Neural cell (in vitro differentiated cells): ENCODE results near the gene MS4A15. TPM values are rescaled to one million over a fixed set of nuclear protein-coding genes. Genes with fewer than 3 reads are reported as not detected.

Experiments
- H2AFZ ChIP-seq: fragments of 200-600, 300-800 bp; sonication (generic), shearing (Covaris generic); 2 replicates; pipeline ENCODE4 v1.6.0; 2014; ENCODE audit warnings: low read depth, mild to moderate bottlenecking, antibody characterized with exemption, low read length, moderate library complexity
- H3F3A ChIP-seq: fragments of 200-600 bp; shearing (Covaris generic); 2 replicates; pipeline ENCODE4 v1.6.1; 2016; ENCODE audit warnings: mild to moderate bottlenecking, moderate library complexity, mixed read lengths, antibody characterized with exemption, low read length; ENCODE audit not compliant: insufficient read depth, poor library complexity, severe bottlenecking
- H3K27ac ChIP-seq: fragments of 200-600, 300-800 bp; sonication (generic), shearing (Covaris generic); 2 replicates; pipeline ENCODE4 v1.5.1; 2014; ENCODE audit warnings: mild to moderate bottlenecking, low read length, moderate library complexity
- H3K27me3 ChIP-seq: fragments of 300-800, 200-600 bp; sonication (generic), shearing (Covaris generic); 2 replicates; pipeline ENCODE4 v1.6.0; 2014; ENCODE audit warnings: mild to moderate bottlenecking, low read depth, low read length, moderate library complexity; ENCODE audit not compliant: insufficient read depth
- H3K36me3 ChIP-seq: fragments of 300-800, 200-600 bp; sonication (generic), shearing (Covaris generic); 2 replicates; pipeline ENCODE4 v1.5.1; 2014; ENCODE audit warnings: mild to moderate bottlenecking, antibody characterized with exemption, low read length, moderate library complexity; ENCODE audit not compliant: insufficient read depth
- H3K4me2 ChIP-seq: fragments of 300-800, 200-600 bp; sonication (generic), shearing (Covaris generic); 2 replicates; pipeline ENCODE4 v1.6.0; 2014; ENCODE audit warnings: mild to moderate bottlenecking, low read length
- H3K4me3 ChIP-seq: fragments of 300-800, 200-600 bp; sonication (generic), shearing (Covaris generic); 2 replicates; pipeline ENCODE4 v1.5.1; 2014; ENCODE audit warnings: mild to moderate bottlenecking, low read length, moderate library complexity
- H3K79me2 ChIP-seq: fragments of 200-600 bp; shearing (Covaris generic); replicated peaks from 2 replicates; pipeline ENCODE4 v1.6.0; 2014; ENCODE audit warnings: mild to moderate bottlenecking, low read length, moderate library complexity; ENCODE audit not compliant: insufficient read depth
- H3K9ac ChIP-seq: fragments of 300-800, 200-600 bp; sonication (generic), shearing (Covaris generic); 2 replicates; pipeline ENCODE4 v1.6.1; 2016; ENCODE audit warnings: mild to moderate bottlenecking, low read length, mixed read lengths
- H3K9me2 ChIP-seq: fragments of 200-600 bp; shearing (Covaris generic); 2 replicates; pipeline ENCODE4 v1.6.1; 2016; ENCODE audit warnings: mild to moderate bottlenecking, low read length, mixed read lengths; ENCODE audit not compliant: insufficient read depth
- H3K9me3 ChIP-seq: fragments of 200-600, 300-800 bp; sonication (generic), shearing (Covaris generic); 2 replicates; pipeline ENCODE4 v1.6.1; 2016; ENCODE audit warnings: mild to moderate bottlenecking, mixed run types, low read length, moderate library complexity, mixed read lengths
- H4K20me1 ChIP-seq: fragments of 200-600 bp; shearing (Covaris generic); 2 replicates; pipeline ENCODE4 v1.6.1; 2016; ENCODE audit warnings: mild to moderate bottlenecking, mixed run types; ENCODE audit not compliant: insufficient read depth
- CTCF ChIP-seq: fragments of 450-650 bp; IDR thresholded peaks from 2 replicates; pipeline ENCODE4 v1.5.1; 2014; ENCODE audit warnings: antibody characterized with exemption, mild to moderate bottlenecking, moderate library complexity; ENCODE audit not compliant: poor library complexity, severe bottlenecking
- EP300 ChIP-seq: fragments of 450-650 bp; conservative IDR thresholded peaks from 2 replicates; pipeline ENCODE4 v1.6.1; 2014; ENCODE audit warnings: antibody characterized with exemption, mild to moderate bottlenecking, moderate library complexity; ENCODE audit not compliant: poor library complexity, severe bottlenecking
- EZH2 ChIP-seq: fragments of 200-600, 300-800 bp; shearing (Covaris generic), sonication (generic); IDR thresholded peaks from 2 replicates; pipeline ENCODE4 v1.6.1; 2014; ENCODE audit warnings: antibody characterized with exemption, low read length, borderline replicate concordance, mild to moderate bottlenecking; ENCODE audit not compliant: insufficient read depth, poor library complexity, severe bottlenecking
- MXI1 ChIP-seq: fragments of 450-650 bp; conservative IDR thresholded peaks from 2 replicates; pipeline ENCODE4 v1.6.1; 2014; ENCODE audit warnings: antibody characterized with exemption, mild to moderate bottlenecking; ENCODE audit not compliant: poor library complexity, severe bottlenecking
- POLR2AphosphoS5 ChIP-seq: IDR thresholded peaks from 2 replicates; pipeline ENCODE4 v1.6.1; 2012
- RAD21 ChIP-seq: fragments of 450-650 bp; conservative IDR thresholded peaks from 2 replicates; pipeline ENCODE4 v1.6.1; 2014; ENCODE audit warnings: antibody characterized with exemption, mild to moderate bottlenecking, moderate library complexity
- SMC3 ChIP-seq: fragments of 450-650 bp; conservative IDR thresholded peaks from 2 replicates; pipeline ENCODE4 v1.6.1; 2014; ENCODE audit warnings: antibody characterized with exemption, mild to moderate bottlenecking, moderate library complexity; ENCODE audit not compliant: poor library complexity
- TAF1 ChIP-seq: IDR thresholded peaks from 2 replicates; pipeline ENCODE4 v1.6.1; 2012; ENCODE audit warnings: low read depth
- polyA plus RNA-seq: library from polyadenylated mRNA; depleted of rRNA; stranded (reverse); fragments of >200 nt; gene quantifications from 2 replicates; pipeline ENCODE4 v1.2.3, GENCODE V29; 2014
- TF ChIP-seq, protein P1 (sequence below): IDR thresholded peaks from 2 replicates; pipeline ENCODE4 v1.6.1; 2012; ENCODE audit warnings: borderline replicate concordance

MS4A15 gene
- polyA plus RNA-seq, 1 donor from 2014 or later, result not detected

GRCh38 chr11:60741421-60741820 is 15.2 kb upstream of the MS4A15 start:
- H3K4me2 ChIP-seq, result no peak overlapping the region
- no peak overlapping the region for H3K9ac ChIP-seq
- H3K36me3 ChIP-seq, result no peaks in the 10 kb centered on the region
- TF ChIP-seq MXI1 (no peak), EP300 (no peak), POLR2AphosphoS5 (no peak), TAF1 (no peak), EZH2 (no peak), SMC3 (no peak), RAD21 (no peak), CTCF (no peak)
- TF ChIP-seq, protein P1, sequence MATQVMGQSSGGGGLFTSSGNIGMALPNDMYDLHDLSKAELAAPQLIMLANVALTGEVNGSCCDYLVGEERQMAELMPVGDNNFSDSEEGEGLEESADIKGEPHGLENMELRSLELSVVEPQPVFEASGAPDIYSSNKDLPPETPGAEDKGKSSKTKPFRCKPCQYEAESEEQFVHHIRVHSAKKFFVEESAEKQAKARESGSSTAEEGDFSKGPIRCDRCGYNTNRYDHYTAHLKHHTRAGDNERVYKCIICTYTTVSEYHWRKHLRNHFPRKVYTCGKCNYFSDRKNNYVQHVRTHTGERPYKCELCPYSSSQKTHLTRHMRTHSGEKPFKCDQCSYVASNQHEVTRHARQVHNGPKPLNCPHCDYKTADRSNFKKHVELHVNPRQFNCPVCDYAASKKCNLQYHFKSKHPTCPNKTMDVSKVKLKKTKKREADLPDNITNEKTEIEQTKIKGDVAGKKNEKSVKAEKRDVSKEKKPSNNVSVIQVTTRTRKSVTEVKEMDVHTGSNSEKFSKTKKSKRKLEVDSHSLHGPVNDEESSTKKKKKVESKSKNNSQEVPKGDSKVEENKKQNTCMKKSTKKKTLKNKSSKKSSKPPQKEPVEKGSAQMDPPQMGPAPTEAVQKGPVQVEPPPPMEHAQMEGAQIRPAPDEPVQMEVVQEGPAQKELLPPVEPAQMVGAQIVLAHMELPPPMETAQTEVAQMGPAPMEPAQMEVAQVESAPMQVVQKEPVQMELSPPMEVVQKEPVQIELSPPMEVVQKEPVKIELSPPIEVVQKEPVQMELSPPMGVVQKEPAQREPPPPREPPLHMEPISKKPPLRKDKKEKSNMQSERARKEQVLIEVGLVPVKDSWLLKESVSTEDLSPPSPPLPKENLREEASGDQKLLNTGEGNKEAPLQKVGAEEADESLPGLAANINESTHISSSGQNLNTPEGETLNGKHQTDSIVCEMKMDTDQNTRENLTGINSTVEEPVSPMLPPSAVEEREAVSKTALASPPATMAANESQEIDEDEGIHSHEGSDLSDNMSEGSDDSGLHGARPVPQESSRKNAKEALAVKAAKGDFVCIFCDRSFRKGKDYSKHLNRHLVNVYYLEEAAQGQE, result no peak
- H2AFZ ChIP-seq, result no peak overlapping the region
- H3K4me3 ChIP-seq, result no peak overlapping the region
- no peaks in the 10 kb centered on the region for H3K9me2 ChIP-seq
- no peaks in the 10 kb centered on the region for H4K20me1 ChIP-seq
- H3K27me3 ChIP-seq, result no peaks in the 10 kb centered on the region
- H3K79me2 ChIP-seq, result no peaks in the 10 kb centered on the region
- H3K27ac ChIP-seq, result no peak overlapping the region
- no peaks in the 10 kb centered on the region for H3F3A ChIP-seq
- no peaks in the 10 kb centered on the region for H3K9me3 ChIP-seq

DNA sequence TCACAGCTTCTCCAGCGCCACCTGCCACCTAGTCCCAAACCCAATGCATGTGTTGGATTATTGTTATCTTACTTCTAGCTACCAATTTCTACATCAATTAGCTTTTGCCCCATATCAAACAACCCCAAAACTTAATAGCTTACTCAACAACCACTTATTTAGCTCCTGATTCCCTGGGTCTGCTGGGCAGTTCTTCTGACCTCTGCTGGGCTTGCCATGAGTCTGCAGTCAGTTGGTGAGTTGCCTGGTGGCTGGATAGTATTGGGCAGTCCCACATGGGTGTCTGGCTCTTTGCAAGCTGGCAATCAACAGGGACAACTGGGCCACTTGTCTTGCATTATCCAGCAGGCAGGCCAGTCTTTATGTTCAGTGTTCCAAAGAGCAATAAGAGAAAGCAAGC is 13.6 kb upstream of the MS4A15 start:
- Histone ChIP-seq H4K20me1 (no peaks in the 10 kb centered on the region), H3K79me2 (no peaks in the 10 kb centered on the region), H3K27ac (no peak overlapping the region), H3F3A (no peaks in the 10 kb centered on the region), H3K36me3 (no peaks in the 10 kb centered on the region), H3K4me3 (no peak overlapping the region), H3K9ac (no peak overlapping the region), H2AFZ (no peak overlapping the region), H3K4me2 (no peak overlapping the region), H3K9me2 (no peaks in the 10 kb centered on the region), H3K9me3 (no peaks in the 10 kb centered on the region), H3K27me3 (no peaks in the 10 kb centered on the region)
- TF ChIP-seq MXI1 (no peak), SMC3 (no peak), EP300 (no peak), CTCF (no peak), RAD21 (no peak)
- TF ChIP-seq, protein P1, result no peak
